Panc1 (cell line): Measurements from ENCODE around the gene TRIO. TPM values are rescaled to one million over a fixed set of nuclear protein-coding genes. Genes with fewer than 3 reads are reported as not detected.

Experiments
- ATAC-seq: fragments of 200-7000 bp; cut with Tn5 transposase; 2 replicates; pipeline ENCODE4 v1.9.1; 2020; ENCODE audit warnings: mild to moderate bottlenecking, moderate library complexity
- BruUV-seq: library from RNA; stranded (reverse); fragments of 400-500 nt; replicated peaks from 2 replicates; lab custom pipeline; 2021; lab: Mats Ljungman, UMichigan
- CTCF ChIA-PET: fragments of 300-600 bp; sonication (Branson Sonifier 250); formaldehyde crosslinking; loops from one replicate; lab custom pipeline; 2022; ENCODE audit warnings: antibody characterized with exemption; lab: Charles Lee
- POLR2A ChIA-PET: fragments of 300-600 bp; sonication (Branson Sonifier 250); formaldehyde crosslinking; loops from one replicate; lab custom pipeline; 2022; ENCODE audit warnings: antibody characterized with exemption; lab: Charles Lee
- DNase-seq: peaks from one replicate; pipeline ENCODE4 v3.0.0-alpha.2; 2010; ENCODE audit warnings: low read depth, low spot score
- H3K27ac ChIP-seq: 2 replicates; pipeline ENCODE4 v1.5.1; 2011; ENCODE audit warnings: mild to moderate bottlenecking, low read length, inconsistent platforms
- H3K27me3 ChIP-seq: fragments of 200-500 bp; sonication (Bioruptor generic); 2 replicates; pipeline ENCODE4 v1.6.0; 2014; ENCODE audit warnings: low read length, inconsistent platforms; ENCODE audit not compliant: control insufficient read depth, insufficient read depth
- H3K36me3 ChIP-seq: fragments of 200-500 bp; sonication (Bioruptor generic); 2 replicates; pipeline ENCODE4 v1.5.1; 2014; ENCODE audit warnings: inconsistent platforms, mild to moderate bottlenecking, low read length, moderate library complexity; ENCODE audit not compliant: control insufficient read depth, insufficient read depth
- H3K4me1 ChIP-seq: 2 replicates; pipeline ENCODE4 v1.5.1; 2011; ENCODE audit warnings: inconsistent platforms, mild to moderate bottlenecking, low read length, moderate library complexity; ENCODE audit not compliant: control insufficient read depth, insufficient read depth
- H3K4me3 ChIP-seq, 2 experiments: 2 replicates each; pipeline ENCODE4 v1.5.1; 2011 to 2012; ENCODE audit warnings: low read depth in 2 of 2, low read length in 2 of 2, mild to moderate bottlenecking in 2 of 2, inconsistent platforms in 1 of 2, moderate library complexity in 1 of 2
- H3K9me3 ChIP-seq: fragments of 200-500 bp; sonication (Bioruptor generic); 2 replicates; pipeline ENCODE4 v1.5.1; 2014; ENCODE audit warnings: low read depth, mild to moderate bottlenecking, inconsistent platforms, low read length, moderate library complexity; ENCODE audit not compliant: control insufficient read depth, insufficient read depth
- POLR2AphosphoS5 ChIP-seq: IDR thresholded peaks from 2 replicates; pipeline ENCODE4 v1.6.1; 2012; ENCODE audit warnings: mild to moderate bottlenecking, low read depth, low read length, moderate library complexity
- SIN3A ChIP-seq: IDR thresholded peaks from 2 replicates; pipeline ENCODE4 v1.6.1; 2012; ENCODE audit warnings: low read depth, mild to moderate bottlenecking, low read length, moderate library complexity, borderline replicate concordance; ENCODE audit not compliant: insufficient read depth
- TCF7L2 ChIP-seq: IDR thresholded peaks from 2 replicates; pipeline ENCODE4 v1.6.1; 2011; ENCODE audit warnings: mild to moderate bottlenecking, low read depth, low read length, inconsistent platforms
- in situ Hi-C: cut with HindIII; loops from 2 replicates; pipeline ENCODE4 v1.10.0; 2016; ENCODE audit warnings: low sequenced_read_pairs, low pct_unique_long_range_greater_than_20kb
- intact Hi-C: fragments of 100-400 bp; cut with micrococcal nuclease; formaldehyde crosslinking; loops from one replicate; pipeline ENCODE4 v1.10.0; 2022; ENCODE audit not compliant: unreplicated experiment
- total RNA-seq: library from RNA; stranded (reverse); gene quantifications from one replicate; pipeline ENCODE4 v1.2.1, GENCODE V29; 2021; ENCODE audit not compliant: unreplicated experiment
- TF ChIP-seq, protein P1 (sequence below): fragments of 450-650 bp; IDR thresholded peaks from 2 replicates; pipeline ENCODE4 v1.5.1; 2017; ENCODE audit warnings: mild to moderate bottlenecking
- TF ChIP-seq, protein P2 (sequence below), 2 experiments: IDR thresholded peaks; 2 replicates each; pipeline ENCODE4 v1.6.1; 2011 to 2012; ENCODE audit warnings: low read depth in 2 of 2, control low read depth in 1 of 2, low read length in 1 of 2, mild to moderate bottlenecking in 1 of 2, moderate library complexity in 1 of 2; ENCODE audit not compliant: insufficient read depth in 1 of 2

Gene TRIO
- total RNA-seq, 1 experiment from 2014 or later = 349 TPM

DNA sequence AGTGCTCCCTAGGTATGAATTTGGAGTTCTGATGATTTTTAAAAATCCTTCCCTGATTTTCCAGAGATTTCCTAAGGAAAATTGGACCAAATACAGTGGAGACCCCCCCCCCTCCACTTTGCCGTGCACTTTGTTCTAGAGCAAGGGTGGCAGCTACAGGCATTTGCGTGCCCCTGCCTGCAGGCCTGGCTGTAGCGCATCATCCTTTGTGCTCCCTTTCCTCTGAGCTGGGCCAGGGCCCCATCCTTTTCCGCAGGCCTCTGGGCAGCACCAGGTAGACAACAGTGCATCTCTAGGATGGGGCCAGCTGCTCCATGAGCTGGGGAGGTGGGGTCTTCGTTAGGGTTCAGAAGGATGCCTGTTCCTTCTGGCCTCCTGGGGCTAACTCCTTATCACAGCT lies 39.6 kb downstream of the TRIO start:
- no peaks in the 10 kb centered on the region for H3K27me3 ChIP-seq
- in situ Hi-C loops (no loop called here), intact Hi-C loops (loop anchor here (5.0 kb wide), 1 partner anchor 385 kb away; no protein-coding TSS in a partner anchor)
- peak; percentile 27 for ATAC-seq
- BruUV-seq = no TSS peak
- ChIA-PET CTCF (interaction anchor here (0.9 kb wide), 1 partner anchor 38 kb away, joined by 6 read pairs; no protein-coding TSS in a partner anchor), POLR2A (interaction anchor here (0.6 to 0.8 kb wide), 4 partner anchors 18 to 66 kb away, joined by 4 to 13 read pairs (median 8); no protein-coding TSS in a partner anchor)
- H3K36me3 ChIP-seq = no peaks in the 10 kb centered on the region; the same call in 1 of the 2 replicates
- TF ChIP-seq, protein P1, sequence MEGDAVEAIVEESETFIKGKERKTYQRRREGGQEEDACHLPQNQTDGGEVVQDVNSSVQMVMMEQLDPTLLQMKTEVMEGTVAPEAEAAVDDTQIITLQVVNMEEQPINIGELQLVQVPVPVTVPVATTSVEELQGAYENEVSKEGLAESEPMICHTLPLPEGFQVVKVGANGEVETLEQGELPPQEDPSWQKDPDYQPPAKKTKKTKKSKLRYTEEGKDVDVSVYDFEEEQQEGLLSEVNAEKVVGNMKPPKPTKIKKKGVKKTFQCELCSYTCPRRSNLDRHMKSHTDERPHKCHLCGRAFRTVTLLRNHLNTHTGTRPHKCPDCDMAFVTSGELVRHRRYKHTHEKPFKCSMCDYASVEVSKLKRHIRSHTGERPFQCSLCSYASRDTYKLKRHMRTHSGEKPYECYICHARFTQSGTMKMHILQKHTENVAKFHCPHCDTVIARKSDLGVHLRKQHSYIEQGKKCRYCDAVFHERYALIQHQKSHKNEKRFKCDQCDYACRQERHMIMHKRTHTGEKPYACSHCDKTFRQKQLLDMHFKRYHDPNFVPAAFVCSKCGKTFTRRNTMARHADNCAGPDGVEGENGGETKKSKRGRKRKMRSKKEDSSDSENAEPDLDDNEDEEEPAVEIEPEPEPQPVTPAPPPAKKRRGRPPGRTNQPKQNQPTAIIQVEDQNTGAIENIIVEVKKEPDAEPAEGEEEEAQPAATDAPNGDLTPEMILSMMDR = no peak
- TF ChIP-seq POLR2AphosphoS5 (no peak; the same call in 1 of the 2 replicates), SIN3A (no peak), TCF7L2 (no peak)
- TF ChIP-seq, protein P2, sequence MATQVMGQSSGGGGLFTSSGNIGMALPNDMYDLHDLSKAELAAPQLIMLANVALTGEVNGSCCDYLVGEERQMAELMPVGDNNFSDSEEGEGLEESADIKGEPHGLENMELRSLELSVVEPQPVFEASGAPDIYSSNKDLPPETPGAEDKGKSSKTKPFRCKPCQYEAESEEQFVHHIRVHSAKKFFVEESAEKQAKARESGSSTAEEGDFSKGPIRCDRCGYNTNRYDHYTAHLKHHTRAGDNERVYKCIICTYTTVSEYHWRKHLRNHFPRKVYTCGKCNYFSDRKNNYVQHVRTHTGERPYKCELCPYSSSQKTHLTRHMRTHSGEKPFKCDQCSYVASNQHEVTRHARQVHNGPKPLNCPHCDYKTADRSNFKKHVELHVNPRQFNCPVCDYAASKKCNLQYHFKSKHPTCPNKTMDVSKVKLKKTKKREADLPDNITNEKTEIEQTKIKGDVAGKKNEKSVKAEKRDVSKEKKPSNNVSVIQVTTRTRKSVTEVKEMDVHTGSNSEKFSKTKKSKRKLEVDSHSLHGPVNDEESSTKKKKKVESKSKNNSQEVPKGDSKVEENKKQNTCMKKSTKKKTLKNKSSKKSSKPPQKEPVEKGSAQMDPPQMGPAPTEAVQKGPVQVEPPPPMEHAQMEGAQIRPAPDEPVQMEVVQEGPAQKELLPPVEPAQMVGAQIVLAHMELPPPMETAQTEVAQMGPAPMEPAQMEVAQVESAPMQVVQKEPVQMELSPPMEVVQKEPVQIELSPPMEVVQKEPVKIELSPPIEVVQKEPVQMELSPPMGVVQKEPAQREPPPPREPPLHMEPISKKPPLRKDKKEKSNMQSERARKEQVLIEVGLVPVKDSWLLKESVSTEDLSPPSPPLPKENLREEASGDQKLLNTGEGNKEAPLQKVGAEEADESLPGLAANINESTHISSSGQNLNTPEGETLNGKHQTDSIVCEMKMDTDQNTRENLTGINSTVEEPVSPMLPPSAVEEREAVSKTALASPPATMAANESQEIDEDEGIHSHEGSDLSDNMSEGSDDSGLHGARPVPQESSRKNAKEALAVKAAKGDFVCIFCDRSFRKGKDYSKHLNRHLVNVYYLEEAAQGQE (IDR thresholded peaks at IDR 0.05; ENCODE audit: insufficient read depth in 1 of 2, low read depth in 2 of 2, low read length in 1 of 2) = no peak
- H3K27ac ChIP-seq = peak overlapping the region; percentile 99
- 0 out of 4 replicates have a peak overlapping the region, but pooled peaks of 1 of the 2 experiments have one; percentile 3 for H3K4me3 ChIP-seq
- DNase-seq = no peak
- peaks cover 97% of the 10 kb centered on the region for H3K4me1 ChIP-seq
- H3K9me3 ChIP-seq = no peaks in the 10 kb centered on the region

DNA sequence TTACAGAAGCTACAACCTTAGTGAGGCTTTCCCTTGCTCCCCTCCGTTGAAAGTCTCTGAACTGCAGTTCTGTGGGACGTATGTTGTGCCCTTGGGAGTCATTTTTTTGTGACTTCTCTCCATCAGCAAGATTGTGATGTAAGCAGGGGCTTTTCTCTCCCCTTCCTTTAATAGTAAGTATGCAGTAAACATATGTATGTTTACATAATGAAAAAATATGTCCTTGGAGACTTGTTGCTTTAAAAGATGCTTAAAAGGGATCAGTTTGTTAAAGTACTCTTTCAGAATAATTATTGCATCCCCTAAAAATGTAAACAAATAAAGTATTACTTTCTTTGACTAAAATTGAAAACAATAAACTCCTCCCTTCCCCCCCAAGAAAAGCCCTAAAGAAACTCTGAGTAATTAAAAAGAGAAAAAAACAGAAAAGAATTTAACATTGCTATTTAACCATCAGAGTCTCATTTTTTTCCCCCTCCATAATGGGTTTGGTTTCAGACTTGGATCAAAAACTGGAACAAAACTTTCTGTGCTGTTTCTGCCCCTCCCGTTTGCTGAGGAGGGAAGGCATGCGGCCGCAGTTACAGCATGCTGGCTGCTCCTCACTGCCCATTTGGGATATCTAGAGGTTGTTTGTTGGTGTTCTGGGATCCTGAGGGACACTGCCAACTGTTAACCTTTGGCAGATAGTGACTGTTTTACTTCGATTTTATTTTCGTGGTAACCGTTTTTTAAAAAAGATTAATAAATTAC lies 40.2 kb downstream of the TRIO start:
- TF ChIP-seq, protein P1 = no peak
- TF ChIP-seq, protein P2 (IDR thresholded peaks at IDR 0.05; ENCODE audit: insufficient read depth in 1 of 2, low read depth in 2 of 2, low read length in 1 of 2) = no peak
- TF ChIP-seq SIN3A (no peak), POLR2AphosphoS5 (no peak), TCF7L2 (no peak)
- DNase-seq = no peak
- ChIA-PET POLR2A (interaction anchor here (0.6 to 0.9 kb wide), 4 partner anchors 7 to 65 kb away, joined by 3 to 11 read pairs (median 4); no protein-coding TSS in a partner anchor), CTCF (no interaction called here)
- Histone ChIP-seq H3K36me3 (no peaks in the 10 kb centered on the region; the same call in 1 of the 2 replicates), H3K4me1 (peaks cover 97% of the 10 kb centered on the region), H3K27ac (peak overlapping the region; percentile 99), H3K9me3 (no peaks in the 10 kb centered on the region), H3K27me3 (no peaks in the 10 kb centered on the region), H3K4me3 (peak overlapping the region; percentile 13 to 29; a peak in 3 of 4 replicates)
- no peak for ATAC-seq
- in situ Hi-C loops (no loop called here), intact Hi-C loops (loop anchor here (5.0 kb wide), 1 partner anchor 386 kb away; no protein-coding TSS in a partner anchor)
- BruUV-seq = TSS peak; percentile 0
